Stimulated activated CD8-positive, alpha-beta memory T cell treated with anti-CD3 and anti-CD28 coated beads, Interleukin-4, amount 100 ng/mL, for 1 hour (primary cell): ENCODE results near the gene OXSR1.

Source experiments
- DNase-seq, 2 donors: peaks; one replicate each; pipeline ENCODE4 v3.0.0-alpha.2; 2020; ENCODE audit warnings: low read depth in 2 of 2, low spot score in 1 of 2

The OXSR1 gene

GRCh38 chr3:38297947-38298711 lies 132.8 kb downstream of the OXSR1 start:
- no peak for DNase-seq
